Endodermal cell (in vitro differentiated cells): ENCODE results near the gene VWA1. TPM values are rescaled to one million over a fixed set of nuclear protein-coding genes. Genes with fewer than 3 reads are reported as not detected.

Experiments
- DNase-seq: peaks from one replicate; pipeline ENCODE4 v3.0.0-alpha.2; 2017
- H3K27ac ChIP-seq: 2 replicates; pipeline ENCODE4 v1.5.1; 2013; ENCODE audit warnings: mild to moderate bottlenecking, low read depth, low read length, moderate library complexity
- H3K27me3 ChIP-seq: 2 replicates; pipeline ENCODE4 v1.6.1; 2013; ENCODE audit warnings: mild to moderate bottlenecking, low read length, moderate library complexity; ENCODE audit not compliant: insufficient read depth, control insufficient read depth, poor library complexity, severe bottlenecking
- H3K36me3 ChIP-seq: 2 replicates; pipeline ENCODE4 v1.7.0; 2013; ENCODE audit warnings: mild to moderate bottlenecking, low read length, moderate library complexity; ENCODE audit not compliant: control insufficient read depth, insufficient read depth
- H3K4me1 ChIP-seq: one replicate; pipeline ENCODE4 v1.7.0; 2013; ENCODE audit warnings: low read length; ENCODE audit not compliant: control insufficient read depth, insufficient read depth
- H3K4me3 ChIP-seq: 2 replicates; pipeline ENCODE4 v1.5.1; 2013; ENCODE audit warnings: mild to moderate bottlenecking, low read length, moderate library complexity
- H3K9ac ChIP-seq: 2 replicates; pipeline ENCODE4 v1.6.1; 2013; ENCODE audit warnings: mild to moderate bottlenecking, low read length, moderate library complexity; ENCODE audit not compliant: poor library complexity, severe bottlenecking; ENCODE audit errors: extremely low read depth
- H3K9me3 ChIP-seq: 2 replicates; pipeline ENCODE4 v1.6.1; 2013; ENCODE audit warnings: mild to moderate bottlenecking, low read length, moderate library complexity; ENCODE audit not compliant: control insufficient read depth
- H3K27ac Mint-ChIP-seq: 2 replicates; pipeline ENCODE4 v1.8.0; 2020; ENCODE audit warnings: mixed read lengths
- H3K27me3 Mint-ChIP-seq: 2 replicates; pipeline ENCODE4 v1.8.0; 2021; ENCODE audit warnings: mild to moderate bottlenecking, mixed read lengths; ENCODE audit not compliant: insufficient read depth
- H3K36me3 Mint-ChIP-seq: 2 replicates; pipeline ENCODE4 v1.8.0; 2020; ENCODE audit warnings: low read depth, mixed read lengths
- H3K4me1 Mint-ChIP-seq: 2 replicates; pipeline ENCODE4 v1.8.0; 2020; ENCODE audit warnings: mixed read lengths
- H3K4me3 Mint-ChIP-seq: 2 replicates; pipeline ENCODE4 v1.8.0; 2020; ENCODE audit warnings: mild to moderate bottlenecking, moderate library complexity, mixed read lengths
- H3K9me3 Mint-ChIP-seq: 2 replicates; pipeline ENCODE4 v1.8.0; 2020; ENCODE audit warnings: mild to moderate bottlenecking, mixed read lengths
- CTCF ChIP-seq: fragments of 200-600 bp; sonication (generic); conservative IDR thresholded peaks from 2 replicates; pipeline ENCODE4 v1.5.0; 2021; ENCODE audit warnings: antibody characterized with exemption, mild to moderate bottlenecking
- WGBS, 2 experiments: methylation state at CpG; one replicate each; pipeline versions ENCODE4 v1.1.5 to v1.1.7; 2013; ENCODE audit warnings: missing lambda C conversion rate in 2 of 2, mixed read lengths in 1 of 2; ENCODE audit not compliant: insufficient coverage in 1 of 2, insufficient read length in 1 of 2; 5-methylcytosine and 5-hydroxymethylcytosine counted together
- total RNA-seq, 2 donors: library from RNA; stranded (reverse); fragmentation: NEBNext Ultra II Directional in 1 of 2; extraction: Animal tissue kit (Norgen Biotek cat#: 25700) in 1 of 2; gene quantifications; 2 replicates in 1 of 2; 3 replicates in 1 of 2; pipeline ENCODE4 v1.2.1, GENCODE V29; 2021

The VWA1 gene
- total RNA-seq, 2 donors from 2014 or later: 12.7 to 17.4 TPM

- peaks cover 13% of the 10 kb centered on the region for H3K4me1 ChIP-seq
- H3K27me3 Mint-ChIP-seq: peaks cover 5% of the 10 kb centered on the region
- no peak overlapping the region for H3K27ac ChIP-seq
- H3K9me3 Mint-ChIP-seq: no peaks in the 10 kb centered on the region
- peak overlapping the region; percentile 86 for H3K27ac Mint-ChIP-seq
- H3K4me1 Mint-ChIP-seq: peaks cover 13% of the 10 kb centered on the region
- H3K9ac ChIP-seq: no peak overlapping the region
- H3K36me3 ChIP-seq: no peaks in the 10 kb centered on the region
- H3K9me3 ChIP-seq: no peaks in the 10 kb centered on the region
- H3K36me3 Mint-ChIP-seq: no peaks in the 10 kb centered on the region
- DNase-seq: no peak
- no peak for TF ChIP-seq CTCF
- H3K4me3 Mint-ChIP-seq: no peak overlapping the region
- H3K27me3 ChIP-seq: no peaks in the 10 kb centered on the region
- 96% methylated on average over 6 to 7 of the region's 7 CpGs for WGBS, 2 experiments
- no peak overlapping the region for H3K4me3 ChIP-seq
Measured at GRCh38 chr1:1423245-1423597, 12.3 kb upstream of the VWA1 start.

DNA sequence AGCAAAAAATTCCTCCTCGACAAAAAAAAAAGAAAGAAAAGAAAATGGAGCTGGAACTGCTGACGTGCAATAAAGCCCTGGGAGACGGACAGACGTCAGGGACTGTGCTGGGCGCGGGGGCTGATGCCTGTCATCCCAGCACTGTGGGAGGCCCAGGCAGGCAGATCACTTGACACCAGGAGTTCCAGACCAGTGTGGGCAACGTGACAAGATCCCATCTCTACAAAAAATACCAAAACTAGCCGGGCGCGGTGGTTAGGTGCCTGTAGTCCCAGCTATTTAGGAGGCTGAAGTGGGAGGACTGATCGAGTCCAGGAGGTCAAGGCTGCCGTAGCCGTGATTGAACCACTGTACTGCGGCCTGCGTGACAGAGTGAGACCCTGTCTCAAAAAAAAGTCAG lies 10.8 kb upstream of the VWA1 start:
- WGBS, 2 experiments: 92 to 96% methylated on average over 14 to 15 of the region's 15 CpGs
- no peak overlapping the region for H3K4me3 Mint-ChIP-seq
- H3K27me3 Mint-ChIP-seq: peaks cover 5% of the 10 kb centered on the region
- no peaks in the 10 kb centered on the region for H3K27me3 ChIP-seq
- H3K4me1 ChIP-seq: peaks cover 13% of the 10 kb centered on the region
- no peak overlapping the region for H3K4me3 ChIP-seq
- no peak for DNase-seq
- no peak for TF ChIP-seq CTCF
- no peak overlapping the region for H3K27ac ChIP-seq
- no peaks in the 10 kb centered on the region for H3K9me3 ChIP-seq
- no peak overlapping the region for H3K9ac ChIP-seq
- no peaks in the 10 kb centered on the region for H3K36me3 Mint-ChIP-seq
- H3K4me1 Mint-ChIP-seq: peaks cover 12% of the 10 kb centered on the region
- peaks cover 3% of the 10 kb centered on the region for H3K9me3 Mint-ChIP-seq
- H3K36me3 ChIP-seq: no peaks in the 10 kb centered on the region
- no peak overlapping the region for H3K27ac Mint-ChIP-seq

- H3K27me3 ChIP-seq: no peaks in the 10 kb centered on the region
- H3K4me1 ChIP-seq: peaks cover 16% of the 10 kb centered on the region
- no peak overlapping the region for H3K27ac ChIP-seq
- Mint-ChIP-seq H3K27ac (no peak overlapping the region), H3K36me3 (no peaks in the 10 kb centered on the region), H3K27me3 (peaks cover 5% of the 10 kb centered on the region), H3K4me3 (no peak overlapping the region), H3K4me1 (peaks cover 18% of the 10 kb centered on the region), H3K9me3 (peaks cover 3% of the 10 kb centered on the region)
- TF ChIP-seq CTCF: no peak
- DNase-seq: no peak
- WGBS, 2 experiments: 78 to 88% methylated on average over 4 to 12 of the region's 12 CpGs
- no peak overlapping the region for H3K4me3 ChIP-seq
- H3K36me3 ChIP-seq: no peaks in the 10 kb centered on the region
- no peak overlapping the region for H3K9ac ChIP-seq
- H3K9me3 ChIP-seq: no peaks in the 10 kb centered on the region
Measured at GRCh38 chr1:1425426-1425752, 10.1 kb upstream of the VWA1 start.
